Colonic mucosa (tissue), 4 donors: ENCODE data around the gene HOXA4. TPM values are rescaled to one million over a fixed set of nuclear protein-coding genes. Genes with fewer than 3 reads are reported as not detected.

ENCODE experiments used
- DNase-seq: peaks from one replicate; pipeline ENCODE4 v3.0.0-alpha.2; 2020
- H3K27ac ChIP-seq: fragments of 200-600 bp; one replicate; pipeline ENCODE4 v1.8.0; 2021
- H3K27me3 ChIP-seq: fragments of 200-600 bp; one replicate; pipeline ENCODE4 v1.8.0; 2021
- H3K36me3 ChIP-seq: fragments of 200-600 bp; one replicate; pipeline ENCODE4 v1.8.0; 2021
- H3K4me1 ChIP-seq: fragments of 200-600 bp; one replicate; pipeline ENCODE4 v1.8.0; 2021; ENCODE audit warnings: mild to moderate bottlenecking
- H3K4me3 ChIP-seq: fragments of 200-600 bp; one replicate; pipeline ENCODE4 v1.8.0; 2021
- H3K9ac ChIP-seq, 2 donors: one replicate each; pipeline ENCODE4 v1.7.0; 2013; ENCODE audit warnings: control low read depth in 2 of 2, low read depth in 2 of 2, low read length in 2 of 2
- H3K9me3 ChIP-seq: fragments of 200-600 bp; one replicate; pipeline ENCODE4 v1.8.0; 2021
- intact Hi-C: fragments of 100-400 bp; cut with DNase I; formaldehyde crosslinking; loops from one replicate; pipeline ENCODE4 v1.14.1; 2022
- total RNA-seq, 2 donors: library from RNA; stranded (reverse); fragmentation: NEBNext Ultra II Directional in 1 of 2; extraction: Animal tissue kit (Norgen Biotek cat#: 25700) in 1 of 2; gene quantifications; one replicate each; pipeline ENCODE4 v1.2.1, GENCODE V29; 2021
- TF ChIP-seq, protein P1 (sequence below): fragments of 200-600 bp; IDR thresholded peaks from one replicate; pipeline ENCODE4 v1.8.0; 2022; ENCODE audit warnings: antibody characterized with exemption, mild to moderate bottlenecking
- donor health status: healthy.
- donor health status: DM: no; HTN: no; CAD: no.
- donor health status: DM: no; HTN: no; CAD: no.

HOXA4 gene
- total RNA-seq, 2 donors from 2014 or later: 3.3 to 4.5 TPM

DNA sequence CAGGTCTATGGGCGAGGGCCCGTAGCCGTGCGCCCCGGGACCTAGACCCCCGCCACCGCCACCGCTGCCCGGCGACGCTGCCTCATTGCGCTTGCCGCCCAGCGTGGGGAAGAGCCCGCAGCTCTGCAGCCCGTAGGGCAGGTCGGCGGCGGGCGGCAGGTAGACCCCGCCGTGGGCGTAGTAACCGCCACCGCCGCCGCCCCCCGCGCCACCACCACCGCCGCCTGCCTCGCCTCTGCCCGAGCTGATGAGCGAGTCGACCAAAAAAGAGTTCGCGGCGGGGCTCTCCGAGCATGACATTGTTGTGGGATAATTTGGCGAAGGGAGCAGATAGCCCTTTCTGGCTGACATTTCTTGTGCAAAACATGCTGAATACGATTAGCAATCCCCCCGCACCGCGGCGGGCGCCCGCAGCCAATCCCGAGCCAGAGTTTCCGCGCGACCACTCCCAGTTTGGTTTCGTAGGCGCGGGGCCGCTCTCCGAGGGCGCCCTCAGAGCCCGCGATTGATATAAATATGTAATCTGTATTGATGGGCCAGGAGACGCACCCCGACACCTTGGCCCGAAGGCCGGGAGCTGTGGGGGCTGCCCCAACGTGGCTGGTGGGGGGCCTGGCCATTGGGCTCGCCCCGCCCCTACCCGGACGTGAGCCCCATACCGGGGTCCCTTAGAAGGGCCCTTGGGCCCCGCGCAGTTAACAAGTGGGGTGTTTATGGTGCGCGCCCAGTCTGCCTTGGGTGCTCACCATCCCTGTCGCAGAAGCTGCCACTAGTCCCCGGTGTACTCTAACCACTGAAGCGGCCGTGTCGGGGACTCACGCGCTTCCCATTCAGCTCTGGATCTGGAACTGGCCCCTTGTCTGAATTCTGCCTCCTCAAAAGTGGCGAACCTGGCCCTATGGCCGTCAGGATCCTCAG, 43.7 kb upstream of the HOXA4 start, which contains the start of gene HOXA10:
Gene HOXA10, minus strand, starts transcription at position 365 of the 918 bp plus-strand sequence. Its CDS starts 14 bp downstream, at position 351.
- Histone ChIP-seq H3K27me3 (peaks cover 10% of the 10 kb centered on the region), H3K27ac (peak within 1 kb of the TSS; percentile 94), H3K9me3 (no peaks in the 10 kb centered on the region), H3K36me3 (no peaks in the 10 kb centered on the region), H3K9ac (peak within 1 kb of the TSS; percentile 92 to 98), H3K4me1 (no peaks in the 10 kb centered on the region), H3K4me3 (peak within 1 kb of the TSS; percentile 57)
- TF ChIP-seq, protein P1, sequence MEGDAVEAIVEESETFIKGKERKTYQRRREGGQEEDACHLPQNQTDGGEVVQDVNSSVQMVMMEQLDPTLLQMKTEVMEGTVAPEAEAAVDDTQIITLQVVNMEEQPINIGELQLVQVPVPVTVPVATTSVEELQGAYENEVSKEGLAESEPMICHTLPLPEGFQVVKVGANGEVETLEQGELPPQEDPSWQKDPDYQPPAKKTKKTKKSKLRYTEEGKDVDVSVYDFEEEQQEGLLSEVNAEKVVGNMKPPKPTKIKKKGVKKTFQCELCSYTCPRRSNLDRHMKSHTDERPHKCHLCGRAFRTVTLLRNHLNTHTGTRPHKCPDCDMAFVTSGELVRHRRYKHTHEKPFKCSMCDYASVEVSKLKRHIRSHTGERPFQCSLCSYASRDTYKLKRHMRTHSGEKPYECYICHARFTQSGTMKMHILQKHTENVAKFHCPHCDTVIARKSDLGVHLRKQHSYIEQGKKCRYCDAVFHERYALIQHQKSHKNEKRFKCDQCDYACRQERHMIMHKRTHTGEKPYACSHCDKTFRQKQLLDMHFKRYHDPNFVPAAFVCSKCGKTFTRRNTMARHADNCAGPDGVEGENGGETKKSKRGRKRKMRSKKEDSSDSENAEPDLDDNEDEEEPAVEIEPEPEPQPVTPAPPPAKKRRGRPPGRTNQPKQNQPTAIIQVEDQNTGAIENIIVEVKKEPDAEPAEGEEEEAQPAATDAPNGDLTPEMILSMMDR: no peak
- intact Hi-C loops: no loop called here
- peak; percentile 78 for DNase-seq

DNA sequence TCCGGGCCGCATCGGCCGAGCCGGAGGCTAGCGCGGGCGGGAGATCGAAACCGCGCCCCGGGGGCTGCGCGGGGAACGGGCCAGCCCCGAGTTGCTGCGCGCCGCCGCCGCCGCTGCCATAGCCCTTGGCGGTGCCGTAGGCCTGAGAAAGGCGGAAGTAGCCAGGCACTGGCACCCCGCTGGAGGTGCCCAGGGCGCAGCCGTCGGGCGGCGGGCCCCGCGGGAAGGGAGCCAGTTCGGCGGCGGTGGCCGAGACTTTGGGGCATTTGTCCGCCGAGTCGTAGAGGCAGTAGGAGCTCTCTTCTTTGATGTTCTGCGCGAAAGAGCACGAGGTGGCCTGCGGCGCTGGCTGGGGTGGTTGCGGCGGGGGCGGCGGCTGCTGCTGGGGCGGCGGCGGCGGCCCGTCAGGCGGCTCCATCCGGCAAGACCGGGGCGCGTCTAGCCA, 43.0 kb upstream of the HOXA4 start:
- intact Hi-C loops: no loop called here
- Histone ChIP-seq H3K27ac (peak overlapping the region; percentile 94), H3K27me3 (peaks cover 10% of the 10 kb centered on the region), H3K36me3 (no peaks in the 10 kb centered on the region), H3K9me3 (no peaks in the 10 kb centered on the region), H3K4me3 (peak overlapping the region; percentile 57), H3K9ac (peak overlapping the region; percentile 92 to 98), H3K4me1 (no peaks in the 10 kb centered on the region)
- TF ChIP-seq, protein P1: no peak
- DNase-seq: no peak

DNA sequence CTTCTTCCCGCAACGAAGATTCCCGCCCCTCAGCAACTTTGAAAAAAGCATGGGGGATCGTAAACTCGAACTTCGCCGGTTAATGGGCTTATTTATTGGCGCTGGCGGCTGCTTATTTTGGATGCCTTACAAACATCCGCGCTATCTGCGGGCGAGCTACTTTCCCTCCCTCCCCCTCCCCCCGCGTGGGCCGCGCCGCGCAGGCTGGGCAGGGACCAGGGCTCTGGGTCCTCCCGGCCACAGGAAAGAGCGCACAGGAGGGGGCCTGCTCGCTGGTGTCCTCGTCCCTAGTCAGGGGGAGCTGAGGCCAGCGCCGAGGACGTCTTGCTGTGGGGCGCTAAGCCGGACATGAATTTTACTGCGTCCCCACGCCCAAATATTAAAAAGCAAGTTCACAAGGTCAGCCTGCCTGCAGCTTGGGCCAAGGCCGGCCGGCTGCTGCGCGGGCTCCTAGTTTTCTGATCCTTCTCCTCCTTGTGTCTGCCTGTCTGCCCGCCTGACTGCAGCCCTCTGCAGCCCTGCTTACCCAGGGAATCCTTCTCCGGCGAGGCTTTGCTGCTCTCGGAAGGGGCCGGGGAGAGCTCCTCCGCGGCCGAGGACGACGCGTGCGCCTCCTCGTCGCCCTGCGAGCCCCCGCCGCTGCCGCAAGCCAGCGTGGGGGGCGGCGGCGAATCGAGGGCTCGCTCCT, 42.4 kb upstream of the HOXA4 start:
- DNase-seq: peak; percentile 89
- peak overlapping the region; percentile 57 for H3K4me3 ChIP-seq
- TF ChIP-seq, protein P1: no peak
- H3K36me3 ChIP-seq: no peaks in the 10 kb centered on the region
- no peaks in the 10 kb centered on the region for H3K9me3 ChIP-seq
- no peaks in the 10 kb centered on the region for H3K4me1 ChIP-seq
- intact Hi-C loops: no loop called here
- H3K9ac ChIP-seq: peak overlapping the region; percentile 92 to 98
- H3K27ac ChIP-seq: peak overlapping the region; percentile 94
- H3K27me3 ChIP-seq: peaks cover 10% of the 10 kb centered on the region

DNA sequence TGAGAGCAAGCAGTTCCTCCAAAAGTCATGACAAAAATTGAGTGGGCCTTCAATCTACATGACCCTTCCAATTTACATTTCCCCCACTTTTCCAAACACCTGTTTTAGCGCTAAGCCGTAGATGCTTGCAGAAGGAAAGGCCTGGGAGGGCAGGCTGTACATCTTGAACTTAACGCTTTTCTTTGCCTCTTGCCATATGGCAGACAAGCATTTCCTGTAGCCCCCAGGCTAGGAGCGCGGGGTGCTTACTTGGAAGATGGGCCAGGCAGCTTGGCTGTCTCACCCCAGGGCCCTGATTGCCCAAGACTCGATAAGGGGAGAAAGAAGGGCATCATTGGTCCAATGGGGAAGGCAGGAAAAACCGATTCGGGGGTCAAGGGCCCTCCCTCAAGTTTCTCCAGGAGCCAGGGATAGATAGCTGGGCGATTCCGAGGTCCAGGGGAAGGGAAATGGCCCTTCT, 41.8 kb upstream of the HOXA4 start:
- H3K4me1 ChIP-seq: no peaks in the 10 kb centered on the region
- TF ChIP-seq, protein P1: no peak
- no peaks in the 10 kb centered on the region for H3K36me3 ChIP-seq
- peak overlapping the region; percentile 94 for H3K27ac ChIP-seq
- H3K9me3 ChIP-seq: no peaks in the 10 kb centered on the region
- no peak for DNase-seq
- peak overlapping the region; percentile 92 to 98 for H3K9ac ChIP-seq
- intact Hi-C loops: no loop called here
- peak overlapping the region; percentile 57 for H3K4me3 ChIP-seq
- H3K27me3 ChIP-seq: peaks cover 10% of the 10 kb centered on the region

DNA sequence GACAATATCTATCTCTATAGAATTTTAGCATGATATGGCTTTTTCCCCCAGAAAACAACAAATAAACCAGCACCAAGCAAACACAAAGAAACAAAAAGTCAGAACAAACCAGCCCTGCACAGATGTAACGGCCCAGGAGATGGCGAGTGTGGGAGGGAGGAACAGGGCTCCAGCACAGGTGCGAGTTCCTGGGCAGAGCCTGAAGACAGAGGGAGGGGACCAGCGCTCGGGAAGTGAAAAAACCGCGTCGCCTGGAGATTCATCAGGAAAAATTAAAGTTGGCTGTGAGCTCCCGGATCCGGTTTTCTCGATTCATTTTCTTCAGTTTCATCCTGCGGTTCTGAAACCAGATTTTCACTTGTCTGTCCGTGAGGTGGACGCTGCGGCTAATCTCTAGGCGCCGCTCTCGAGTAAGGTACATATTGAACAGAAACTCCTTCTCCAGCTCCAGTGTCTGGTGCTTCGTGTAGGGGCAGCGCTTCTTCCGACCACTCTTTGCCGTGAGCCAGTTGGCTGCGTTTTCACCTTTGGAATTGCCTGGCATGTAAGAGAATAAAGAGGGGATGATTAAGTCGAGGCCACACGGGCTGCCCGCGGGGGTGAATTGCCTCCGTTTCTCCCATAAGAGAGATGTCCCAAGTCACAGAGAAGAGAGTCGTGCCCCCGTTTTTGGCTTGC, 41.2 kb upstream of the HOXA4 start:
- Histone ChIP-seq H3K4me3 (peak overlapping the region; percentile 57), H3K27me3 (peaks cover 10% of the 10 kb centered on the region), H3K4me1 (no peaks in the 10 kb centered on the region), H3K9ac (peak overlapping the region; percentile 92 to 98), H3K27ac (peak overlapping the region; percentile 94), H3K9me3 (no peaks in the 10 kb centered on the region), H3K36me3 (no peaks in the 10 kb centered on the region)
- TF ChIP-seq, protein P1: no peak
- intact Hi-C loops: no loop called here
- no peak for DNase-seq
